GM12878 (cell line): ENCODE measurements around the gene KLHL22. TPM values are rescaled to one million over a fixed set of nuclear protein-coding genes. Genes with fewer than 3 reads are reported as not detected.
A peak's percentile ranks its signal among the peaks of the same experiment; 100 is the strongest.

Experiments used
- ATAC-seq: fragments of 200-7000 bp; cut with Tn5 transposase; 3 replicates; pipeline ENCODE4 v1.9.1; 2020; ENCODE audit warnings: mild to moderate bottlenecking, moderate library complexity
- BruUV-seq: library from RNA; stranded (reverse); fragments of 400-500 nt; replicated peaks from 2 replicates; lab custom pipeline; 2021; lab: Mats Ljungman, UMichigan
- CTCF ChIA-PET: fragments of 300-600 bp; sonication (Branson Sonifier 250); formaldehyde crosslinking; extraction: SDS; loops from one replicate; lab custom pipeline; 2021; ENCODE audit warnings: inconsistent platforms; lab: Yijun Ruan, JAX
- POLR2A ChIA-PET: fragments of 350-600 bp; formaldehyde crosslinking; extraction: SDS; loops from one replicate; lab custom pipeline; 2021; ENCODE audit warnings: inconsistent platforms; lab: Charles Lee
- RAD21 ChIA-PET: fragments of 300-600 bp; sonication (Branson Sonifier 250); formaldehyde crosslinking; loops from one replicate; lab custom pipeline; 2023; ENCODE audit warnings: antibody characterized with exemption; ENCODE audit not compliant: unreplicated experiment; lab: Charles Lee
- SMC1A ChIA-PET: fragments of 300-600 bp; sonication (Branson Sonifier 250); formaldehyde crosslinking; loops from one replicate; lab custom pipeline; 2023; ENCODE audit not compliant: unreplicated experiment, uncharacterized antibody; lab: Charles Lee
- DNase-seq: peaks from one replicate; pipeline ENCODE4 v3.0.0-alpha.2; 2011; ENCODE audit warnings: low read depth, low spot score
- FAIRE-seq: peaks from 3 replicates; lab custom pipeline; 2011; peaks lifted over from hg19 to GRCh38; lab: Jason Lieb, UNC
- H2AFZ ChIP-seq: 2 replicates; pipeline ENCODE4 v1.6.0; 2011; ENCODE audit warnings: low read depth, low read length, control low read depth; ENCODE audit not compliant: control insufficient read depth
- H3K27ac ChIP-seq: 2 replicates; pipeline ENCODE4 v1.5.1; 2011; ENCODE audit warnings: control low read depth; ENCODE audit not compliant: control insufficient read depth, insufficient read depth
- H3K27me3 ChIP-seq, 2 experiments: replicated peaks in 1 of 2; 2 replicates each; pipeline versions ENCODE4 v1.6.0 to v1.6.1; 2011; ENCODE audit warnings: low read length in 1 of 2; ENCODE audit not compliant: control insufficient read depth in 2 of 2, insufficient read depth in 2 of 2
- H3K36me3 ChIP-seq, 2 experiments: 2 replicates each; pipeline ENCODE4 v1.5.1; 2011; ENCODE audit warnings: low read length in 1 of 2; ENCODE audit not compliant: control insufficient read depth in 2 of 2, insufficient read depth in 2 of 2
- H3K4me1 ChIP-seq: 2 replicates; pipeline ENCODE4 v1.6.1; 2011; ENCODE audit warnings: mild to moderate bottlenecking, low read length, moderate library complexity, mixed read lengths; ENCODE audit not compliant: control insufficient read depth, insufficient read depth
- H3K4me2 ChIP-seq: 2 replicates; pipeline ENCODE4 v1.6.0; 2011; ENCODE audit warnings: control low read depth; ENCODE audit not compliant: control insufficient read depth, insufficient read depth
- H3K4me3 ChIP-seq: fragments of 200-600 bp; sonication (generic); 2 replicates; pipeline ENCODE4 v1.5.1; 2016
- H3K79me2 ChIP-seq: 2 replicates; pipeline ENCODE4 v1.6.0; 2011; ENCODE audit warnings: low read length; ENCODE audit not compliant: control insufficient read depth, insufficient read depth
- H3K9ac ChIP-seq: 2 replicates; pipeline ENCODE4 v1.8.0; 2011; ENCODE audit warnings: low read length, control low read depth, mixed read lengths; ENCODE audit not compliant: control insufficient read depth, insufficient read depth
- H3K9me3 ChIP-seq: replicated peaks from 3 replicates; pipeline ENCODE4 v1.5.1; 2011; ENCODE audit warnings: mild to moderate bottlenecking, low read length; ENCODE audit not compliant: control insufficient read depth, insufficient read depth
- H4K20me1 ChIP-seq: 2 replicates; pipeline ENCODE4 v1.6.0; 2011; ENCODE audit not compliant: control insufficient read depth, insufficient read depth
- ETV6 ChIP-seq, 2 experiments: fragments of 450-650 bp in 1 of 2; IDR thresholded peaks in 1 of 2; conservative IDR thresholded peaks in 1 of 2; 2 replicates each; pipeline ENCODE4 v1.6.1; 2014; ENCODE audit warnings: antibody characterized with exemption in 1 of 2, borderline replicate concordance in 1 of 2, low read depth in 1 of 2, mild to moderate bottlenecking in 1 of 2, moderate library complexity in 1 of 2
- KAT2A ChIP-seq: conservative IDR thresholded peaks from 2 replicates; pipeline ENCODE4 v1.6.1; 2011; ENCODE audit warnings: low read depth, low read length; ENCODE audit not compliant: control insufficient read depth
- NFIC ChIP-seq: IDR thresholded peaks from 2 replicates; pipeline ENCODE4 v1.6.1; 2012; ENCODE audit warnings: low read depth, mild to moderate bottlenecking, inconsistent platforms, low read length, moderate library complexity
- NR2C2 ChIP-seq: IDR thresholded peaks from 2 replicates; pipeline ENCODE4 v1.6.1; 2011; ENCODE audit warnings: borderline replicate concordance, low read depth; ENCODE audit not compliant: control insufficient read depth, insufficient read length
- RUNX3 ChIP-seq: IDR thresholded peaks from 2 replicates; pipeline ENCODE4 v1.6.1; 2012; ENCODE audit warnings: low read length, inconsistent platforms
- SPI1 ChIP-seq: IDR thresholded peaks from 2 replicates; pipeline ENCODE4 v1.6.1; 2011; ENCODE audit warnings: low read depth, mild to moderate bottlenecking, low read length, moderate library complexity, borderline replicate concordance; ENCODE audit not compliant: insufficient read depth
- SRF ChIP-seq, 2 experiments: IDR thresholded peaks; 2 replicates each; pipeline ENCODE4 v1.6.1; 2011; ENCODE audit warnings: low read depth in 2 of 2, low read length in 2 of 2, mild to moderate bottlenecking in 1 of 2, moderate library complexity in 1 of 2
- SUPT20H ChIP-seq: IDR thresholded peaks from 2 replicates; pipeline ENCODE4 v1.6.1; 2011; ENCODE audit warnings: low read depth, mild to moderate bottlenecking, low read length, moderate library complexity, borderline replicate concordance; ENCODE audit not compliant: control insufficient read depth
- WGBS: methylation state at CpG from one replicate; pipeline ENCODE4 v1.1.6; 2016; ENCODE audit warnings: low lambda C conversion rate; ENCODE audit not compliant: insufficient replicate concordance, insufficient coverage; ENCODE audit errors: missing lambda C conversion rate; 5-methylcytosine and 5-hydroxymethylcytosine counted together
- in situ Hi-C: fragments of 300-500 bp; cut with MboI; formaldehyde crosslinking; loops from 9 replicates; pipeline ENCODE4 v1.14.3; 2018; ENCODE audit warnings: mixed read lengths
- intact Hi-C: fragments of 100-400 bp; cut with micrococcal nuclease; formaldehyde crosslinking; loops from one replicate; pipeline ENCODE4 v1.14.2; 2022; ENCODE audit not compliant: unreplicated experiment
- polyA plus RNA-seq, 11 experiments: library from polyadenylated mRNA; depleted of rRNA in 4 of 11; unstranded in 6 of 11; stranded (reverse) in 5 of 11; fragments of >200 nt; fragmentation: Nextera tagmentation in 4 of 11; fragmentation: Illumina TruSeq in 1 of 11; extraction: Ambion mirVana in 4 of 11; extraction: Trizol in 1 of 11; gene quantifications; 1 replicate in 1 of 11; 2 replicates in 10 of 11; pipeline versions ENCODE4 v1.2.1 to v1.2.3, GENCODE V29; 2011 to 2016; ENCODE audit warnings: inconsistent platforms in 2 of 11, missing spikeins in 2 of 11, low read depth in 1 of 11
- total RNA-seq, 4 experiments: library from RNA; depleted of rRNA in 3 of 4; stranded (reverse); fragments of >200 nt in 3 of 4; fragmentation: Illumina TruSeq in 1 of 4; extraction: Trizol in 1 of 4; gene quantifications; 2 replicates each; pipeline versions ENCODE4 v1.2.1 to v1.2.3, GENCODE V29; 2013 to 2021
- TF ChIP-seq, protein P1 (sequence below): fragments of 450-650 bp; IDR thresholded peaks from 2 replicates; pipeline ENCODE4 v1.6.1; 2017; ENCODE audit warnings: antibody characterized with exemption, mild to moderate bottlenecking, moderate library complexity
- TF ChIP-seq, protein P2 (sequence below): IDR thresholded peaks from 2 replicates; pipeline ENCODE4 v1.6.1; 2011; ENCODE audit warnings: borderline replicate concordance, low read depth, mild to moderate bottlenecking, moderate library complexity, mixed read lengths, low read length; ENCODE audit not compliant: insufficient read depth; ENCODE audit errors: extremely low read length
- TF ChIP-seq, protein P3 (sequence below): IDR thresholded peaks from 2 replicates; pipeline ENCODE4 v1.6.1; 2011; ENCODE audit warnings: low read depth, low read length, improper control_type of control experiment, borderline replicate concordance
- TF ChIP-seq, protein P4 (sequence below): IDR thresholded peaks from 2 replicates; pipeline ENCODE4 v1.6.1; 2012; ENCODE audit warnings: mild to moderate bottlenecking, low read depth, low read length

Gene KLHL22
- total and polyA plus RNA-seq, 10 of the 15 experiments (the other 5 are each of a cell fraction or from before 2014, with no cell fraction given): 0.06 to 22.1 (median 14.2) TPM

DNA sequence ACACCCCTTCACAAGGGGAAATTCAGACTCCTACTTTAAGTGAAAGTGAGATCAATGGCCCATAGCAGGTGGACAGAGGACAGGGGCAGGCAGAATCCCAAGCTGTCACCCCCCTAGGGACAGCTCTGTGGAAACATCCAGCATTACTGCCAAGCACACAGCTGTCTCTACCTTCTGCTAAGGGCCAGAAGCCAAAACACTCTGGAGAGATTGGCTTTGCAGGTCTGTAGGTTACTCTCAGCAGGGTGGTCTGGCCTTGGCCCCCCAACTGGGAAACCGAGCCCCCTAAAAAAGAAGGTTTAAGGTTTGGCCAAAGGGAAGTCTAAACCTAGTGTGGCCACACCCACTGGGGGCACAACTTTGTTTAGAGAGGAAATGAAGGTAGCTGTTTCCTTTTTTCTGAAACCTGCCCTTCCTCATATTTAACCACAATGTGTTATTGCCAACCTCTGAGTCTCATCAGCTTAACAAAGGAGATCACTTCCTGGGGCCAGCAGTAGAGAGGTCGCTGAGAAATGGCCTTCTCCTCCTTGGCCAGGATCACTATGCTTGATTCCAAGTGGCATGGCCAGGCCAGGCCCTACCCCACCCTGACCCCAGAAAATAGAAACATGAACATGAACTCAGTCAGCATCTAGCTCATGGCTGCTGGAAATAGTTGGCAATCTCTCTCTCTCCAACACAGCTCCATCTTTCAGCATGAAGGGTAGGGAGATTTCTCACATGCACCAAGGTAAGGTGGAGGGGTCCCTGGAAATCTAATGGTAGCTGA is 32.1 kb downstream of the KLHL22 start:
- in situ Hi-C loops: no loop called here
- no peaks in the 10 kb centered on the region for H4K20me1 ChIP-seq
- no peaks in the 10 kb centered on the region for H3K79me2 ChIP-seq
- TF ChIP-seq NR2C2 (no peak), SRF (IDR thresholded peaks at IDR 0.05; ENCODE audit: low read depth in 2 of 2, low read length in 2 of 2) (no peak), RUNX3 (peak; percentile 63), ETV6 (conservative IDR thresholded peaks at IDR 0.05 in 1 of 2, IDR thresholded peaks at IDR 0.05 in 1 of 2; ENCODE audit: borderline replicate concordance in 1 of 2, low read depth in 1 of 2) (peak in 1 of 2 experiments; percentile 59; a peak in 2 of 4 replicates), NFIC (no peak), SPI1 (peak; percentile 46; the same call in 1 of the 2 replicates), SUPT20H (no peak), KAT2A (no peak)
- TF ChIP-seq, protein P1, sequence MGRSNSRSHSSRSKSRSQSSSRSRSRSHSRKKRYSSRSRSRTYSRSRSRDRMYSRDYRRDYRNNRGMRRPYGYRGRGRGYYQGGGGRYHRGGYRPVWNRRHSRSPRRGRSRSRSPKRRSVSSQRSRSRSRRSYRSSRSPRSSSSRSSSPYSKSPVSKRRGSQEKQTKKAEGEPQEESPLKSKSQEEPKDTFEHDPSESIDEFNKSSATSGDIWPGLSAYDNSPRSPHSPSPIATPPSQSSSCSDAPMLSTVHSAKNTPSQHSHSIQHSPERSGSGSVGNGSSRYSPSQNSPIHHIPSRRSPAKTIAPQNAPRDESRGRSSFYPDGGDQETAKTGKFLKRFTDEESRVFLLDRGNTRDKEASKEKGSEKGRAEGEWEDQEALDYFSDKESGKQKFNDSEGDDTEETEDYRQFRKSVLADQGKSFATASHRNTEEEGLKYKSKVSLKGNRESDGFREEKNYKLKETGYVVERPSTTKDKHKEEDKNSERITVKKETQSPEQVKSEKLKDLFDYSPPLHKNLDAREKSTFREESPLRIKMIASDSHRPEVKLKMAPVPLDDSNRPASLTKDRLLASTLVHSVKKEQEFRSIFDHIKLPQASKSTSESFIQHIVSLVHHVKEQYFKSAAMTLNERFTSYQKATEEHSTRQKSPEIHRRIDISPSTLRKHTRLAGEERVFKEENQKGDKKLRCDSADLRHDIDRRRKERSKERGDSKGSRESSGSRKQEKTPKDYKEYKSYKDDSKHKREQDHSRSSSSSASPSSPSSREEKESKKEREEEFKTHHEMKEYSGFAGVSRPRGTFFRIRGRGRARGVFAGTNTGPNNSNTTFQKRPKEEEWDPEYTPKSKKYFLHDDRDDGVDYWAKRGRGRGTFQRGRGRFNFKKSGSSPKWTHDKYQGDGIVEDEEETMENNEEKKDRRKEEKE: no peak
- TF ChIP-seq, protein P2, sequence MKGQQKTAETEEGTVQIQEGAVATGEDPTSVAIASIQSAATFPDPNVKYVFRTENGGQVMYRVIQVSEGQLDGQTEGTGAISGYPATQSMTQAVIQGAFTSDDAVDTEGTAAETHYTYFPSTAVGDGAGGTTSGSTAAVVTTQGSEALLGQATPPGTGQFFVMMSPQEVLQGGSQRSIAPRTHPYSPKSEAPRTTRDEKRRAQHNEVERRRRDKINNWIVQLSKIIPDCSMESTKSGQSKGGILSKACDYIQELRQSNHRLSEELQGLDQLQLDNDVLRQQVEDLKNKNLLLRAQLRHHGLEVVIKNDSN: no peak
- TF ChIP-seq, protein P3, sequence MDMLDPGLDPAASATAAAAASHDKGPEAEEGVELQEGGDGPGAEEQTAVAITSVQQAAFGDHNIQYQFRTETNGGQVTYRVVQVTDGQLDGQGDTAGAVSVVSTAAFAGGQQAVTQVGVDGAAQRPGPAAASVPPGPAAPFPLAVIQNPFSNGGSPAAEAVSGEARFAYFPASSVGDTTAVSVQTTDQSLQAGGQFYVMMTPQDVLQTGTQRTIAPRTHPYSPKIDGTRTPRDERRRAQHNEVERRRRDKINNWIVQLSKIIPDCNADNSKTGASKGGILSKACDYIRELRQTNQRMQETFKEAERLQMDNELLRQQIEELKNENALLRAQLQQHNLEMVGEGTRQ: no peak
- TF ChIP-seq, protein P4, sequence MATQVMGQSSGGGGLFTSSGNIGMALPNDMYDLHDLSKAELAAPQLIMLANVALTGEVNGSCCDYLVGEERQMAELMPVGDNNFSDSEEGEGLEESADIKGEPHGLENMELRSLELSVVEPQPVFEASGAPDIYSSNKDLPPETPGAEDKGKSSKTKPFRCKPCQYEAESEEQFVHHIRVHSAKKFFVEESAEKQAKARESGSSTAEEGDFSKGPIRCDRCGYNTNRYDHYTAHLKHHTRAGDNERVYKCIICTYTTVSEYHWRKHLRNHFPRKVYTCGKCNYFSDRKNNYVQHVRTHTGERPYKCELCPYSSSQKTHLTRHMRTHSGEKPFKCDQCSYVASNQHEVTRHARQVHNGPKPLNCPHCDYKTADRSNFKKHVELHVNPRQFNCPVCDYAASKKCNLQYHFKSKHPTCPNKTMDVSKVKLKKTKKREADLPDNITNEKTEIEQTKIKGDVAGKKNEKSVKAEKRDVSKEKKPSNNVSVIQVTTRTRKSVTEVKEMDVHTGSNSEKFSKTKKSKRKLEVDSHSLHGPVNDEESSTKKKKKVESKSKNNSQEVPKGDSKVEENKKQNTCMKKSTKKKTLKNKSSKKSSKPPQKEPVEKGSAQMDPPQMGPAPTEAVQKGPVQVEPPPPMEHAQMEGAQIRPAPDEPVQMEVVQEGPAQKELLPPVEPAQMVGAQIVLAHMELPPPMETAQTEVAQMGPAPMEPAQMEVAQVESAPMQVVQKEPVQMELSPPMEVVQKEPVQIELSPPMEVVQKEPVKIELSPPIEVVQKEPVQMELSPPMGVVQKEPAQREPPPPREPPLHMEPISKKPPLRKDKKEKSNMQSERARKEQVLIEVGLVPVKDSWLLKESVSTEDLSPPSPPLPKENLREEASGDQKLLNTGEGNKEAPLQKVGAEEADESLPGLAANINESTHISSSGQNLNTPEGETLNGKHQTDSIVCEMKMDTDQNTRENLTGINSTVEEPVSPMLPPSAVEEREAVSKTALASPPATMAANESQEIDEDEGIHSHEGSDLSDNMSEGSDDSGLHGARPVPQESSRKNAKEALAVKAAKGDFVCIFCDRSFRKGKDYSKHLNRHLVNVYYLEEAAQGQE: no peak
- DNase-seq (no peak), ATAC-seq (peak; percentile 77), FAIRE-seq (peak; percentile 44)
- peaks cover 3 to 4% of the 10 kb centered on the region in 2 experiments; a peak in 2 of 4 replicates for H3K36me3 ChIP-seq
- H3K4me2 ChIP-seq: peak overlapping the region; percentile 46
- 6% methylated on average over 2 of the region's 2 CpGs for WGBS
- H3K4me1 ChIP-seq: peaks cover 17% of the 10 kb centered on the region
- no peak overlapping the region for H3K9ac ChIP-seq
- no TSS peak for BruUV-seq
- no peaks in the 10 kb centered on the region for H3K9me3 ChIP-seq
- ChIA-PET POLR2A (interaction anchor here (1.0 kb wide), 1 partner anchor 31 kb away, joined by 4 read pairs; no protein-coding TSS in a partner anchor), RAD21 (interaction anchor here (1.0 to 1.3 kb wide), 2 partner anchors 31 to 32 kb away, joined by 3 to 4 read pairs; partner anchors contain the start of gene KLHL22), SMC1A (interaction anchor here (1.0 to 1.3 kb wide), 3 partner anchors 29 to 45 kb away, joined by 3 to 5 read pairs (median 3); no protein-coding TSS in a partner anchor), CTCF (interaction anchor here (0.9 to 3.3 kb wide), 5 partner anchors 8 to 45 kb away, joined by 3 to 13 read pairs (median 3); no protein-coding TSS in a partner anchor)
- no peaks in the 10 kb centered on the region for H3K27me3 ChIP-seq
- no peak overlapping the region for H3K4me3 ChIP-seq
- peak overlapping the region; percentile 46 for H2AFZ ChIP-seq
- intact Hi-C loops: no loop called here
- H3K27ac ChIP-seq: peak overlapping the region; percentile 51
